GM12874 (cell line): ENCODE data around the gene CFAP20.

ENCODE experiments used
- CTCF ChIP-seq: IDR thresholded peaks from 2 replicates; pipeline ENCODE4 v1.5.1; 2011; ENCODE audit warnings: low read depth, mild to moderate bottlenecking, control low read depth, low read length, moderate library complexity; ENCODE audit not compliant: insufficient read depth

Gene CFAP20

GRCh38 chr16:58125041-58125440, 4.1 kb downstream of the CFAP20 start:
- TF ChIP-seq CTCF, result no peak

GRCh38 chr16:58124601-58124915, 4.6 kb downstream of the CFAP20 start:
- no peak for TF ChIP-seq CTCF

- TF ChIP-seq CTCF, result no peak
Observed at GRCh38 chr16:58123896-58124600, 5.1 kb downstream of the CFAP20 start.

- no peak for TF ChIP-seq CTCF
Observed at GRCh38 chr16:58121132-58121531, 8.0 kb downstream of the CFAP20 start.

GRCh38 chr16:58120234-58120633, 8.9 kb downstream of the CFAP20 start:
- TF ChIP-seq CTCF, result no peak

- TF ChIP-seq CTCF, result no peak
Observed at GRCh38 chr16:58119509-58119845, 9.7 kb downstream of the CFAP20 start.

- no peak for TF ChIP-seq CTCF
Observed at GRCh38 chr16:58118801-58119508, 10.2 kb downstream of the CFAP20 start.
